BJ (cell line): ENCODE data around the gene COA4. TPM values are rescaled to one million over a fixed set of nuclear protein-coding genes. Genes with fewer than 3 reads are reported as not detected.

Source experiments
- CTCF ChIA-PET: fragments of 350-600 bp; formaldehyde crosslinking; extraction: SDS; loops from one replicate; lab custom pipeline; 2021; ENCODE audit warnings: antibody characterized with exemption, inconsistent platforms; lab: Yijun Ruan, JAX
- POLR2A ChIA-PET: fragments of 300-600 bp; sonication (Branson Sonifier 250); formaldehyde crosslinking; extraction: SDS; loops from one replicate; lab custom pipeline; 2021; ENCODE audit warnings: antibody characterized with exemption; lab: Charles Lee
- DNase-seq: peaks from one replicate; pipeline ENCODE4 v3.0.0-alpha.2; 2011; ENCODE audit warnings: low read depth
- H3K27me3 ChIP-seq: 2 replicates; pipeline ENCODE4 v1.6.0; 2011; ENCODE audit warnings: low read length; ENCODE audit not compliant: control insufficient read depth, insufficient read depth
- H3K36me3 ChIP-seq: 2 replicates; pipeline ENCODE4 v1.5.1; 2011; ENCODE audit warnings: low read length; ENCODE audit not compliant: control insufficient read depth, insufficient read depth
- H3K4me3 ChIP-seq: 2 replicates; pipeline ENCODE4 v1.5.1; 2011; ENCODE audit warnings: low read depth, mild to moderate bottlenecking, control low read depth, low read length
- polyA minus RNA-seq: library from RNA; depleted of rRNA, polyadenylated mRNA; stranded (reverse); fragments of >200 nt; gene quantifications from 2 replicates; pipeline ENCODE4 v1.2.3, GENCODE V29; 2011; rRNA and poly(A)+ RNA removed
- polyA plus RNA-seq: library from polyadenylated mRNA; depleted of rRNA; stranded (reverse); fragments of >200 nt; gene quantifications from 2 replicates; pipeline ENCODE4 v1.2.3, GENCODE V29; 2011; rRNA removed
- TF ChIP-seq, protein P1 (sequence below): IDR thresholded peaks from 2 replicates; pipeline ENCODE4 v1.5.1; 2011; ENCODE audit warnings: low read depth, mild to moderate bottlenecking, control low read depth, inconsistent platforms, low read length, moderate library complexity; ENCODE audit not compliant: insufficient read depth

Gene COA4
- 61.6 and 62.5 TPM in 2 replicates for polyA plus RNA-seq
- 29.2 and 41.5 TPM in 2 replicates for polyA minus RNA-seq

DNA sequence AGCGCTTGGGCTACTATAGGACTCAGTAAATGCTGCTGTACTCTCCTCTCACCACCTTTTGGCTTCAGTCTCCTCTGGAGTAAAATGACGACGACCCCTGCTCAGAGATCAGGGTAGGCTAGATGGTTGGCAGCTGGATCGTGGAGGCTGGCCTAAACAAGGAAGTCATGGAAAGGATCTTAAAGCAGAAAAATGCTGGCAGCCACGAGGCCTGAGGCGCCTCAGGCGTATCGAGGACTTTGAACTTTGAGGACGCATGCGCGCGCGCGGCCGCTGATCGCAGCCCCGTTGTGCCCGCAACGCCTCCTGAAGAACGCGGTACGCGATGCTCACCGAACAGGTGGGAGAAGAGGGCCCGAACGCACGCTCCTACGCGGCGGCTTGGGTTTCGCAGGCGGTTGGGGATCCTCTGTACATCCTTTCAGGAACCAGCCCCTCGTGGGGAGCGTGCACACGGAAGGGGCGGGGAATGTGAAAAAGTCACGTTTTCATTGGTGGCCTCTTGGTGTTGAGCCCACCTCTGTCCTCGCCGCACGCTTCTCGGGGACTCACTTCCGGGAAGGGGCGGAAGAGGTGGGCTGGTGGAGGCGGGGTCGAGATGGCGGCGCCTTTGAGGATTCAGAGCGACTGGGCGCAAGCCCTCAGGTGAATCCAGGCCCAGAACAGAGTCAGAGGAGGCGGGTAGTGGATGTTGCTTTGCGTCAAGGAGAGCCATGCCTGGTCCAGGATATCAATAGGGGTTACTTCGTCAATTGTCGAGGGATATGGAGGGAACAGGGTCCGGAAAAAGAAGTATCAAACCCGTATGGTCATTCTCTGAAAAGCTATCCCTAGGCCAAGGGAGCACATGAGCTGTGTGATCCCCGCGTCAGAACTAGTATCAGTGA is at the start of gene COA4, which contains the start of gene PAAF1:
TSS of gene COA4 (minus strand) at position 423 of the 887 bp plus-strand sequence. CDS start 3,468 bp downstream, outside the sequence.
TSS of gene PAAF1 (plus strand) at position 576 of the 887 bp plus-strand sequence. CDS start at position 599, 23 bp downstream.
- H3K4me3 ChIP-seq, result peak within 1 kb of the TSS; percentile 62
- peaks cover 3% of the 10 kb centered on the region for H3K36me3 ChIP-seq
- no peaks in the 10 kb centered on the region for H3K27me3 ChIP-seq
- TF ChIP-seq, protein P1, sequence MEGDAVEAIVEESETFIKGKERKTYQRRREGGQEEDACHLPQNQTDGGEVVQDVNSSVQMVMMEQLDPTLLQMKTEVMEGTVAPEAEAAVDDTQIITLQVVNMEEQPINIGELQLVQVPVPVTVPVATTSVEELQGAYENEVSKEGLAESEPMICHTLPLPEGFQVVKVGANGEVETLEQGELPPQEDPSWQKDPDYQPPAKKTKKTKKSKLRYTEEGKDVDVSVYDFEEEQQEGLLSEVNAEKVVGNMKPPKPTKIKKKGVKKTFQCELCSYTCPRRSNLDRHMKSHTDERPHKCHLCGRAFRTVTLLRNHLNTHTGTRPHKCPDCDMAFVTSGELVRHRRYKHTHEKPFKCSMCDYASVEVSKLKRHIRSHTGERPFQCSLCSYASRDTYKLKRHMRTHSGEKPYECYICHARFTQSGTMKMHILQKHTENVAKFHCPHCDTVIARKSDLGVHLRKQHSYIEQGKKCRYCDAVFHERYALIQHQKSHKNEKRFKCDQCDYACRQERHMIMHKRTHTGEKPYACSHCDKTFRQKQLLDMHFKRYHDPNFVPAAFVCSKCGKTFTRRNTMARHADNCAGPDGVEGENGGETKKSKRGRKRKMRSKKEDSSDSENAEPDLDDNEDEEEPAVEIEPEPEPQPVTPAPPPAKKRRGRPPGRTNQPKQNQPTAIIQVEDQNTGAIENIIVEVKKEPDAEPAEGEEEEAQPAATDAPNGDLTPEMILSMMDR, result no peak
- CTCF ChIA-PET, result no interaction called here
- POLR2A ChIA-PET, result no interaction called here
- peak; percentile 82 for DNase-seq

DNA sequence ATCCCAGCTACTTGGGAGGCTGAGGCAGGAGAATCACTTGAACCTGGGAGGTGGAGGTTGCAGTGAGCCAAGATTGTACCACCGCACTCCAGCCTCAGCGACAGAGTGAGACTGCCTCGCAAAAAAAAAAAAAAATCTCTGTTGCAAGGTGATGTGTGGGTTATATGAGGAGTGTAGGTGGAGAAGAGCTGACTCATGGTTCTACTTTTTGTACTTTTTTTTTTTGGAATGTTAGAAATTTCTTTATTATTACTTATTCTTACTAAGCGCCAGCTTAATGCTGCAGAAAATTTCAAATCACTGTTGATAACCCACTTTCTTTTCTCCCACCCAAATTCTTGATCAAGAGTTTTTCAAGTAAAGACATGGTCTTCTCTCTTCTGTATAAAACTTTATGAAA is 44.5 kb upstream of the COA4 start:
- H3K4me3 ChIP-seq, result no peak overlapping the region

DNA sequence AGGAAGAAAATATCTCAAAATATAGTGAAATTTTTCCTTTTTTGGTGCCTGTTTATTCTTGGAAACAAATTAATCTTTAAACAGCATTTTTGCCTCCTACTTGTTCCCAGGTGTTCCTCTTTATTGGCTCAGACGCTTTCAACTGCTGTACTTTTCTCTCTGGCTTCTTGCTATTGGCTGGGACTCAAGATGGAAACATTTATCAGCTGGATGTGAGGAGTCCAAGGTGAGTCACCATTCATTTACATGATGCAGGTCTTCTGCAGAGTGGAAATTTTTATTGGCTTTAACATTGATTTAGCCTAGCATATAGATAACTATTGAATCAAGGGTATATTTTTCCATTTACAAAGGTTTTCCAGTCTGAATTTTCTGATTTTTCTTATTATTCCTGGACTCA is 39.8 kb upstream of the COA4 start:
- Histone ChIP-seq H3K4me3 (no peak overlapping the region), H3K27me3 (no peaks in the 10 kb centered on the region), H3K36me3 (peaks cover 4% of the 10 kb centered on the region)
- POLR2A ChIA-PET, result no interaction called here
- DNase-seq, result no peak
- TF ChIP-seq, protein P1, result no peak
- CTCF ChIA-PET, result interaction anchor here (0.6 to 1.9 kb wide), 3 partner anchors 12 to 414 kb away, joined by 3 to 5 read pairs (median 3); no protein-coding TSS in a partner anchor

More for the DNA sequence above, 44.5 kb upstream of the COA4 start:
- Histone ChIP-seq H3K36me3 (peaks cover 4% of the 10 kb centered on the region; the same call in 1 of the 2 replicates), H3K27me3 (no peaks in the 10 kb centered on the region)
- DNase-seq, result no peak
- ChIA-PET POLR2A (no interaction called here), CTCF (no interaction called here)
- TF ChIP-seq, protein P1, result no peak

DNA sequence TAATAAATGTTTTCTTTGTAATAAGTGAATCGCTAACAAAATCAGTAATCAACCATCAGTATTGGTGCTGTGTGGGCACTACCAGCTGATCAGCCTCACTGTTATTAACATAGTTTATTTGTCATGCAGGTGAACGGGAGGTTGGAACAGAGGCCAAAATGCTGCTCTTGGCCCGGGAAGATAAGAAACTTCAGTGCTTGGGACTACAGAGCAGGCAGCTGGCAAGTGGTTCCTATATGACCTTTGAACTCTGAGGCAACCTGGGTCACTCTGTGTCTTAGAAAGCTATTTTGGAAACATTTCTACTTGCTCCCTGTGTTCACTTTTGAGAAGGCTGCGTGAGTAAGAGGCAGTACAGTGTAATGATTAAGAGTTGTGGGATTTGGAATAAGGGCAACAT is 37.6 kb upstream of the COA4 start:
- peaks cover 4% of the 10 kb centered on the region for H3K36me3 ChIP-seq
- ChIA-PET CTCF (no interaction called here), POLR2A (no interaction called here)
- no peak overlapping the region for H3K4me3 ChIP-seq
- TF ChIP-seq, protein P1, result no peak
- H3K27me3 ChIP-seq, result no peaks in the 10 kb centered on the region
- no peak for DNase-seq

DNA sequence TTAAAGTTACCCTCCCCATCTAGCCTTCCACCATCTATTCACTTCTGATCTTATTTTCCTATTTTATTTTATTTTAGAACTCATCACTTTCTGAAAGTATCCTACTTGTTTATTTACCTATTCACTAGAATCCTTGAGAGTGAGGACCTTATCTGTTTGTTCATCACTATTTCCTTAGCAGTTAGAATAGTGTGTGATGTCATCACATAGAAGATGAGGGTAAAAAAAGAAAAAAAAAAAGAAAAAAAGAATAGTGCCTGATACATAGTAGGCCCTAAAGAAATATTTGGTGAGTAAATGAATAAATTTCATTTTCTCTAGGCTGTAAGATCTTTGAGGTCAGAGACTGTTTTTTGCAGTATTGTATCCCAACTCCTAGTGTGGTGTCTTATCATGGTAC is 36.8 kb upstream of the COA4 start:
- Histone ChIP-seq H3K36me3 (peaks cover 4% of the 10 kb centered on the region), H3K27me3 (no peaks in the 10 kb centered on the region), H3K4me3 (no peak overlapping the region)
- no peak for DNase-seq
- TF ChIP-seq, protein P1, result no peak
- CTCF ChIA-PET, result no interaction called here
- POLR2A ChIA-PET, result no interaction called here
